ENCODE results near the gene NTF3.

NTF3 gene

DNA sequence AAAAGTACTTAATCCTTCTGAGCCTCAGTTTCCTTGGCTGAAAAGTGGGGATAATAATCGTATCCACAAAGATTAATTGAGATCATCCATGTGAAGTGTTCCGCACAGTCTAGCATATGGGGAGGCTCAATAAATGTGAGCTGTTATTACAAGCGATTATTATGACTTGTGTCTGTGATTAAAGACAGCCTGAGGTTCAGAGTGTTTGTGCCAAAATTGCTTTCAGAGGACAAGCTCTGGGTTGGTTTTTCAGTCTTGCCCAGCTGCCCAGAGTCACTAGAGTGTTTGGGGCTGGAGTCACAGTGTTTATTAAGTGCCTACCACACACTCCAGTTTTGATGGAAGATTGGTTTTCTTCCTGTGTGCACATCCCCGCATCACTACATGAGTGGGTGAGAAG is 53.5 kb downstream of the NTF3 start:
- no peak for TF ChIP-seq CTCF (IDR thresholded peaks at IDR 0.05)

DNA sequence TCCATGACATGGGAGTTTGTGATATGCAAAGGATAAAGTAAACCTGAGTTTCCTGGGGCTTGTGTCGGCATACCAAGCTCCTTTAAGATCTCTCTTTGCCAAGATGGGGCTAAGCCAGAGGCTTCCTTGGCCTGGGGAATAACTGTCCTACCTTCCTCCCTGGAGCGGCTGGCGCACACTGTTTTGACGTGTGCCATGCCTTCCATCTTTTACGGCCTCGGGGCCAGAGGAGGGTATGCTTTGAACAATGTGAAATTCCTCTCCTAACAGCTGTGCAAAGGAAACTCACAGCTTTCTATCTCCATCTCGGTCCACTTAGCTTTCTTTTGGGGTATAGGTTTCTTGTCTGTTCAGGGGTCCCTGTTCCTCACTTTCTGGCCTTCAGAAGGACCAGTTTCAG is 55.2 kb downstream of the NTF3 start:
- no peak for TF ChIP-seq CTCF (IDR thresholded peaks at IDR 0.05)

DNA sequence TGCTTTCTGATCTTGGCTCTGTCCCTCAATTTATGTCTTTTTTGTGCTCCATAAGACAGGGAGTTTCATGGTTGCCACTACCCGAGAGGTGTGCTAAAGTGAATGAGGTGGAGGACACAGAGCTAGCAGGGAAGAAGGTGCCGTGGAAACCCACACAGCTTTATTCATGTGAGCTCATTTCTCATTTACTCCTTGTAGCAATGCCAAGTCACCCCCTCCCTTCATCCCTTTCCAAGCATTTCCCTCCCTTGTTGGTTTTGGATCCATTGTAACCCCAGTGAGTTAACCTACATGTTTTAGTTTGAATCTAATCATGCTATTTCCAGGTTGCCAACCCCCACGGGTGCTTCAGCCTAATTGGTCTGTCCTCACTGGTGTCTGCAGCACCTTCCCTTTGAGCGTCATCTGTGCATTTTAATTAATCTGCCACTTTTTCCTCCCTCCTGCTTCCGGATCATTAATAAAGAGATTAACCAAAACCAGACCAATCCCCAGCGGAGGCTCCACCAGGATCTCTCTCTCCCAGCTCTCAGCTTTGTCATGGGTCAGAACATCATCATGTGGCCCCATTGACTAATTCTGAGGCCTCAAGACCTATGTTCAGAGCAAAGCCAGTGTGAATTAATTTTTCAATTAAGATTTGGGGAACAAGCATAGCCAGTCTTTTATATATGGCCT is 56.2 kb downstream of the NTF3 start:
- no peak for TF ChIP-seq CTCF (IDR thresholded peaks at IDR 0.05)

GRCh38 chr12:5488626-5488955 is 56.7 kb downstream of the NTF3 start:
- no peak for TF ChIP-seq CTCF (IDR thresholded peaks at IDR 0.05)

DNA sequence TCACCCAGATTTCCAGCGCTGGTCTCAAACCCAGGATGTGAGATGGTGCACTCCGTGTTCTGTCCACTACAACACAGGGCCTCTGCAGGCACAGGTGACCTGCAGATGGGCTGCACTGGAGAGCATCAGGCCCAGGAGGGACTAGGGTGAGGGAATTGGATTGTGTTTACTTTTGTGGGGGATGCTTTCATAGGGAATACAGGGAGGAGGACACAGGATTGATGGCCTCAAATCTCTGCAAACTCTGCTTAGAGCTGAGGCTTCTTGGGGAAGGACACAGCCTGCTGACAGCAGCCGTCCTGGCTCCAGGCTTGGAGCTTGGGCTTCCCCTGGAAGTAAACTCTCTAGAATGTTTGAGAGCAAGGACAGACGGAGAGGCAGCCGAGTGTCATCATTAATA is 57.1 kb downstream of the NTF3 start:
- no peak for TF ChIP-seq CTCF (IDR thresholded peaks at IDR 0.05)

DNA sequence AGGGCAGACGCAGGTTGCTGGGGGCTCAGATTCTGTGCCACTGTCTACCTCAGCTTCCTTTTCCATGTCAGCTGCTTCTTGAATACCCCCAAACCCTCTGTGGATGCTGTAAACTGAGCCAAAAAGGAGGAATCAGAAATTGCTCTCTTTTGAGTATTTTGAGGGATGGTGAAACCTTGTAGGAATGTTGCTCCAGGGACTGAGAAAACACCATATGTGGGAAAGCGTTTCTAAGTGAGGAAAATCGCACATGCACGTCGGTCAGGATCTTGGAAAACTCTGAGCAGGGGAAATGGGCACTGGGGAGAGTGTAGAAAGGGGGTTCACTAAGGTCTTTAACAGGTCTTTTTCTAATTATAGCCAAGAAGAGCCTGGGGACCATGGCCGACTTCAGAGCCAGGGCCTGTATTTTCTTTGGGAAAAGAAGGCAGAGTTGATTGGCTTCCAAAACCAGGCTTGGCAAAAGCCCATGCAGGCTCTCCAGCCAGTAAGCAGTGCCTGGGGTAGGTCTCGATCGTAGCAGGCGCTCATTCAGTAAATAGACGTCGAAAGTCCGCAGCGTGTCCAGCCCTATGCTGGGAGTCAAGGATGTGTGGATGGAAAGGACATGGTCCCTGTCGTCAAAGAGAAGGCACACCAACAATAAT is 58.0 kb downstream of the NTF3 start:
- no peak for TF ChIP-seq CTCF (IDR thresholded peaks at IDR 0.05)

DNA sequence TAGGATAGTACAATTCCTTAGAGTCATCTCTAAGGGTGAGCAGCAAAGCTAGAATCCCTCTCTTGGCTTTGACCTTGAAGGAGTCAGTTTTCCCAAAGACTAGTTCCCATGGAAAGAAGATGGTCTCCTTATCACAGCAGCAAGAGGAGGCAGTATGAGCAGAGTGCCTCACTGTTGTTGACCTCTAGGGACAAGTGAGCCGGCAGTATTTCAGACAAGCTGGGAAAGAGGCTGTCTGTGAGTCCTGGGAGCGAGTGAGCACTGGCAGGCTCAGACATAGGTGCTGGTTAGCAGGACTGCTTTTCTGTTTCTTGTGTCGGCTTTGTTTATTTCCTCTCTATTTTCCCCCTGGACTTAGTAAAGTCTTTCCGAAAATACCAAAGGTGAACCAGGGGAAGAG is 60.7 kb downstream of the NTF3 start:
- TF ChIP-seq CTCF (IDR thresholded peaks at IDR 0.05), result no peak

DNA sequence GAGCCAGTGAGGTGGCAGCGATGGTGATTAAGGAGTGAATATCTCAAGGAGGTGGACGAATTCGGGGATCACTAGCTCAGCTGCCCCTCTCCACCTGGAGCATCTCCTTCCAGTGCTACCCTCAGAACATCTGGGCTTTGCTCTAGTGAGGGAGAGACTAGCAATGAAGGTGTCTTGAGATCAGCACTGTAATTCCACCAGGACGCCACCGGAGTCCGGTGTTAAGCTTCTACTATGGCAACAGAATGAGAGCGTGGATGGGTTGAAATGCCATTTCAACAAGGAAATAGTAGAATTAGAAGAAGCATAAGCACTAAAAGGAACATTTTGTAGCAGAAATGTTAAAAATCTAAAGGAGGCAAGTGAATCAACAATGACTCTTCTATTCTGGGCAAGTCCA is 61.1 kb downstream of the NTF3 start:
- TF ChIP-seq CTCF (IDR thresholded peaks at IDR 0.05), result no peak
